ENCODE measurements around the gene TAS2R50.

DNA sequence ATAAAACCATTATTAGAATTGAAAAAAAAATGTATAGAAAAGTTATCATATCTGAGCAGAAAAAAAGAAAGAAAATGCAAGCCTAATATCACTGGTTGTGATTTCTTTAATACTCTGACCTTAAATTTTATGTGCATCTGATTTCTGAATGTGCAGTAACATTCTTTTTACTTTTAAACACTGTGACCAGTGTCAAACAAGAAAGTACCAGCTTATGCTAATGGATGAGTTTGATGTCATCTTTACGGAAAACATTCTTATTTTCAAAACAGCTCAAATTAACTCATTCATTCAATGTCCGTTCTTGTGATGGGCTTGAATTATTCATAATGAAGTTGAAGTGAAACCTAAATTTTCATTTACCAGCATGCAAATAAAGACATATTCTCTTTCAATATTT, at the start of gene TAS2R50:
- TF ChIP-seq EZH2 (IDR thresholded peaks at IDR 0.05; ENCODE audit: low read depth, unreplicated experiment) (no peak), POLR2AphosphoS5 (IDR thresholded peaks at IDR 0.05; ENCODE audit: low read depth) (no peak), CTCF (conservative IDR thresholded peaks at IDR 0.05; ENCODE audit: low read depth in 2 of 2) (no peak), STAT1 (IDR thresholded peaks at IDR 0.05; ENCODE audit: unreplicated experiment) (no peak), CREB1 (CRISPR knock-in tag; IDR thresholded peaks at IDR 0.05; ENCODE audit: low read depth) (no peak), EZH2phosphoT487 (IDR thresholded peaks at IDR 0.05; ENCODE audit: unreplicated experiment) (no peak), JUNB (IDR thresholded peaks at IDR 0.05; ENCODE audit: unreplicated experiment) (no peak)
- TF ChIP-seq, protein P1, sequence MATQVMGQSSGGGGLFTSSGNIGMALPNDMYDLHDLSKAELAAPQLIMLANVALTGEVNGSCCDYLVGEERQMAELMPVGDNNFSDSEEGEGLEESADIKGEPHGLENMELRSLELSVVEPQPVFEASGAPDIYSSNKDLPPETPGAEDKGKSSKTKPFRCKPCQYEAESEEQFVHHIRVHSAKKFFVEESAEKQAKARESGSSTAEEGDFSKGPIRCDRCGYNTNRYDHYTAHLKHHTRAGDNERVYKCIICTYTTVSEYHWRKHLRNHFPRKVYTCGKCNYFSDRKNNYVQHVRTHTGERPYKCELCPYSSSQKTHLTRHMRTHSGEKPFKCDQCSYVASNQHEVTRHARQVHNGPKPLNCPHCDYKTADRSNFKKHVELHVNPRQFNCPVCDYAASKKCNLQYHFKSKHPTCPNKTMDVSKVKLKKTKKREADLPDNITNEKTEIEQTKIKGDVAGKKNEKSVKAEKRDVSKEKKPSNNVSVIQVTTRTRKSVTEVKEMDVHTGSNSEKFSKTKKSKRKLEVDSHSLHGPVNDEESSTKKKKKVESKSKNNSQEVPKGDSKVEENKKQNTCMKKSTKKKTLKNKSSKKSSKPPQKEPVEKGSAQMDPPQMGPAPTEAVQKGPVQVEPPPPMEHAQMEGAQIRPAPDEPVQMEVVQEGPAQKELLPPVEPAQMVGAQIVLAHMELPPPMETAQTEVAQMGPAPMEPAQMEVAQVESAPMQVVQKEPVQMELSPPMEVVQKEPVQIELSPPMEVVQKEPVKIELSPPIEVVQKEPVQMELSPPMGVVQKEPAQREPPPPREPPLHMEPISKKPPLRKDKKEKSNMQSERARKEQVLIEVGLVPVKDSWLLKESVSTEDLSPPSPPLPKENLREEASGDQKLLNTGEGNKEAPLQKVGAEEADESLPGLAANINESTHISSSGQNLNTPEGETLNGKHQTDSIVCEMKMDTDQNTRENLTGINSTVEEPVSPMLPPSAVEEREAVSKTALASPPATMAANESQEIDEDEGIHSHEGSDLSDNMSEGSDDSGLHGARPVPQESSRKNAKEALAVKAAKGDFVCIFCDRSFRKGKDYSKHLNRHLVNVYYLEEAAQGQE (IDR thresholded peaks at IDR 0.05; ENCODE audit: unreplicated experiment) = no peak
- TF ChIP-seq, protein P2, sequence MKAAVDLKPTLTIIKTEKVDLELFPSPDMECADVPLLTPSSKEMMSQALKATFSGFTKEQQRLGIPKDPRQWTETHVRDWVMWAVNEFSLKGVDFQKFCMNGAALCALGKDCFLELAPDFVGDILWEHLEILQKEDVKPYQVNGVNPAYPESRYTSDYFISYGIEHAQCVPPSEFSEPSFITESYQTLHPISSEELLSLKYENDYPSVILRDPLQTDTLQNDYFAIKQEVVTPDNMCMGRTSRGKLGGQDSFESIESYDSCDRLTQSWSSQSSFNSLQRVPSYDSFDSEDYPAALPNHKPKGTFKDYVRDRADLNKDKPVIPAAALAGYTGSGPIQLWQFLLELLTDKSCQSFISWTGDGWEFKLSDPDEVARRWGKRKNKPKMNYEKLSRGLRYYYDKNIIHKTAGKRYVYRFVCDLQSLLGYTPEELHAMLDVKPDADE (IDR thresholded peaks at IDR 0.05) = no peak

All from GM23338 (cell line).